NT2/D1 (cell line): ENCODE measurements around the gene MYO19.

Experiments used
- SUZ12 ChIP-seq: IDR thresholded peaks from 2 replicates; pipeline ENCODE4 v1.6.1; 2011; ENCODE audit not compliant: insufficient read length, insufficient read depth; ENCODE audit errors: extremely low read depth
- YY1 ChIP-seq: IDR thresholded peaks from 2 replicates; pipeline ENCODE4 v1.6.1; 2011; ENCODE audit not compliant: insufficient read length, insufficient read depth
- ZNF274 ChIP-seq: IDR thresholded peaks from 2 replicates; pipeline ENCODE4 v1.6.1; 2011; ENCODE audit warnings: mild to moderate bottlenecking, low read depth, low read length

DNA sequence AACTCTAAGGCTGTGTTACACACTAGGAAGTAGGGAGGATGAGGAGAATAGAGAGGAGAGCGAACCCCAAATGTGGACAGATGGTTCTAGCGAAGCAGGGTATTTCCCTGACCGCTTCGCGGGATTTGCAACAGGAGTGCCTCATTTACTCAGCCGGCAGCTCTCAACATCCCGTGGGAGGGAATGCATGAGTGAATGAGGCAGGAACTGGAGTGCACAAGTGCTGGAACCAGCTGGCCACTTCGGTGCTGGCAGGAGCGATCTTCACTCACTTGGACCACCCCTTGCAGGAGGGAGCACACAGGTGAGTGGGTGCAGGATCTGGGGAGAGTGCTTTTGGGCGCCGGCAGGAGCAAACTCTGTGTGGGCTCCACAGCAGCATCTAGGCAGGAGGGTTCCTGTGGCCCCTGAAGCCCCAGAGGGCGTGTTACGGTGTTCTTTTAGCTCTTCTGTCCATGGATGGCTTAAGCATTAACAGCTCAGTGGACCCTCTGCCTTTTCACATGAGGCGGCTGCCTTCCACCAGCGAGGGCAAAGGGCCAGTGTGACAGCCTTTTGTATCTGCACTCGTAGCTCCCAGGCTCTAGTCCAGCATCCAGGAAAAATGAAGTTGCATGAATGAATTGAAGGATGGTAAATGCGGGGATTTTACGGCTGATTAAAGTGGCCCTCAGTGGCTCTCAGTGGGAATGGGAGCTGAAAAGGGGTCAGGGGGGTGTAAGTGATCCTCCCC, 65.6 kb downstream of the MYO19 start:
- TF ChIP-seq YY1 (no peak), ZNF274 (no peak), SUZ12 (no peak)
